Fibroblast of villous mesenchyme (primary cell): ENCODE data around the gene CTNND2. TPM values are rescaled to one million over a fixed set of nuclear protein-coding genes. Genes with fewer than 3 reads are reported as not detected.

ENCODE experiments used
- DNase-seq: peaks from one replicate; pipeline ENCODE4 v3.0.0-alpha.2; 2010; ENCODE audit warnings: low read depth
- H3K4me3 ChIP-seq: 2 replicates; pipeline ENCODE4 v1.5.1; 2011; ENCODE audit warnings: low read depth, mild to moderate bottlenecking, low read length
- total RNA-seq: library from RNA; depleted of rRNA; stranded (reverse); fragments of >200 nt; gene quantifications from 2 replicates; pipeline ENCODE4 v1.2.3, GENCODE V29; 2012
- TF ChIP-seq, protein P1 (sequence below): IDR thresholded peaks from 2 replicates; pipeline ENCODE4 v1.5.1; 2012; ENCODE audit warnings: low read depth, mild to moderate bottlenecking, low read length; ENCODE audit not compliant: insufficient read depth

Gene CTNND2
- total RNA-seq, 1 donor, result not detected

DNA sequence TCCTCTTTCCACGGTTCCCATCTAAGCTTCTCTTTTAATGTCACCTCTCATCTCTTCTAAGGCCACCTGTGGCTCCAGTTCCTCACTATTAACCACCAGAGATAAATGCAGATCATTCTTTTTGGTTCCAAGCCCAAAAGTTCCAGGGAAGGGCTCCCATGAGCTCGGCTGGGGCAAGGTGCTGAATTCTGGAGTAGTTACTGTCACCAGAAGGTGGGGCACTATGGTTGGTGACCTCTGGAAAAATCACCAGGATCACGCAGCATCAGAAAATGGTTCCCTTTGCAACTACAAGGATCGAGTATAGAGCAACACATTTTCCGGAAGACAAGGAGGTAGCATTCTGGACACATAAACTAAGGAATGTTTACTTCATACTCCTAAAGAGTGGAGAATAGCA, 614.5 kb downstream of the CTNND2 start:
- TF ChIP-seq, protein P1, sequence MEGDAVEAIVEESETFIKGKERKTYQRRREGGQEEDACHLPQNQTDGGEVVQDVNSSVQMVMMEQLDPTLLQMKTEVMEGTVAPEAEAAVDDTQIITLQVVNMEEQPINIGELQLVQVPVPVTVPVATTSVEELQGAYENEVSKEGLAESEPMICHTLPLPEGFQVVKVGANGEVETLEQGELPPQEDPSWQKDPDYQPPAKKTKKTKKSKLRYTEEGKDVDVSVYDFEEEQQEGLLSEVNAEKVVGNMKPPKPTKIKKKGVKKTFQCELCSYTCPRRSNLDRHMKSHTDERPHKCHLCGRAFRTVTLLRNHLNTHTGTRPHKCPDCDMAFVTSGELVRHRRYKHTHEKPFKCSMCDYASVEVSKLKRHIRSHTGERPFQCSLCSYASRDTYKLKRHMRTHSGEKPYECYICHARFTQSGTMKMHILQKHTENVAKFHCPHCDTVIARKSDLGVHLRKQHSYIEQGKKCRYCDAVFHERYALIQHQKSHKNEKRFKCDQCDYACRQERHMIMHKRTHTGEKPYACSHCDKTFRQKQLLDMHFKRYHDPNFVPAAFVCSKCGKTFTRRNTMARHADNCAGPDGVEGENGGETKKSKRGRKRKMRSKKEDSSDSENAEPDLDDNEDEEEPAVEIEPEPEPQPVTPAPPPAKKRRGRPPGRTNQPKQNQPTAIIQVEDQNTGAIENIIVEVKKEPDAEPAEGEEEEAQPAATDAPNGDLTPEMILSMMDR, result no peak
- no peak overlapping the region for H3K4me3 ChIP-seq
- no peak for DNase-seq

DNA sequence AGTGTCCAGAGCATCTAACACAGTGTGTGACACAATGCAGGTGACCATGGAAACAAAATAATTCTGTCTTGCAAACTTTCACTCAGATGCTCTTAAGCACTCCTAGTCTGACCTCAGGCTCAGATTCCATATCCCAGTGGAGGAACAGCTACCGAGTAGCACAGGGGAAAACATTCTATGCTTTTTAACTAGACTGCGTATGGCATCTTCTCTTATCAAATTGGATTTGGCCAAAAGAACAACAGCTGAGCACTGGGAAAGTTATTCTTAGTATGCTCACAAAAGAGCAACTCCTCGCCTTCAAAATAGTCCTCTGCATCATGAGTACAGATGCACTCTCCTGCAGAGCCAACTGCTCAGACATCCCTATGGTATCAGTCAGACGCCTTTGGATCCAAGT, 615.0 kb downstream of the CTNND2 start:
- no peak for DNase-seq
- no peak overlapping the region for H3K4me3 ChIP-seq
- TF ChIP-seq, protein P1, result no peak

DNA sequence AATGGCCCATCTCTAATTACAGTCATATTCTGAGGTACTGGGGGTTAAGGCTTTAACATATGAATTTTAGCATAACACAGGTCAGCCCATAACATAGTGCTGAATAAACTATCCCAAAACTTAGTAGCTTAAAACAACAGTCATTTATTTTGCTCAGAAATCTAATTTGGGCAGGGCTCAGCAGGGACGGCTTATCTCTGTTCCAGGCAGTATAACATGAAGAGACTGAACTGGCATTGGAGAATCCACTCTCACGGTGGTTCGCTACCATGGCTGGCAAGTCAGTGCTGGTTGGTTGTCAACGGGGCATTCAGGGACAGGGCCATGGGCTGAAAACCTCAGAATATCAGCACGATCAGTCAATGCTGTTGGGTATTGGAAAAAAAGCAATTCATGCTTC, 622.4 kb downstream of the CTNND2 start:
- DNase-seq, result no peak
- TF ChIP-seq, protein P1, result no peak
- H3K4me3 ChIP-seq, result no peak overlapping the region

DNA sequence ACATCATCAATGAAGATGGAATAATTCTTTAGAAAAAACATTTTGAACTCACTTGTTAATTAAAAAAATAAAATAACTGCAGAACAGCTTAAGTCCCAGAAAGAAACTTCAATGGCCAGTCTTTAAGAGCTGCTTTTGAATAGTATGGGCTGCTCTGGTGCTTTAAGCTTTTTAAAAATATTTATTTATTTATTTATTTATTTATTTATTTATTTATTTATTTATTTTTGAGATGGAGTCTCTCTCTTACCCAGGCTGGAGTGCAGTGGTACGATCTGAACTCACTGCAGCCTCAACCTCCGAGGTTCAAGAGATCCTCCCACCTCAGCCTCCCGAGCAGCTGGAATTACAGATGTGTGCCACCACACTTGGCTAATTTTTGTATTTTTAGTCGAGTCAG, 626.9 kb downstream of the CTNND2 start:
- DNase-seq, result no peak
- no peak overlapping the region for H3K4me3 ChIP-seq
- TF ChIP-seq, protein P1, result no peak

DNA sequence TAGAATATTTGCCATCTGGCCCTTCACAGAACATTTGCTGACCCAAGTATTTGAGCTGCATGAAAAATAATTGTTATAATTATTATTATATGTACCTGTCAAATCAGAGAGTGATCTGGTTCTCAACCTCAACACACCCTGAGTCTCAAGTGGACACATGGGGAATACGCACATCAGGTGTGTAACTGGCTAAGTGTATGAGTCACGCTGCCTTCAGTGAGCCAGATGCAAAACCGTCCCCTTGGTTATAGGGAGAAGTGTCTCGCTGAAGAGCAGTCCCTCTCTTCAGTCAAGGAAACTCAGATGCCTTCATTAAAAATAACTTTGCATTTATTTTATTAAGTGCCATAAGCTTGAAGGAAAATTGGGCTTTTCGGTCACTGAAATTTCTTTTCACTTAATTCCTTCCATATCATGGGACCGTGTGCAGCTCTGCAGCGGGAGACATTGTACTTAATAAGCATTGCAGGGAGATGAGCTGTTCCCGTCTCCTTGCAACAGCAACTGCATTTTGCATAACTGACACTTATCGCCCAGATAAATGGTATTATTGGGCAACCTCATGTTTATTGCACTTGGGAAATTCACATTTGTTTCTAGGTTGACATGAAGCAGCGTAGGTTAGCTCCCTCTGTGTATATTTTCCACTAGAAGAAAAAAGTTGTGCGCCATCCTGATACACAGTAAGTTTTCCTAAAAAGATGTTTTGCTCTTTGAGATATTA, 630.9 kb downstream of the CTNND2 start:
- DNase-seq, result peak; percentile 33
- no peak overlapping the region for H3K4me3 ChIP-seq
- TF ChIP-seq, protein P1, result no peak

DNA sequence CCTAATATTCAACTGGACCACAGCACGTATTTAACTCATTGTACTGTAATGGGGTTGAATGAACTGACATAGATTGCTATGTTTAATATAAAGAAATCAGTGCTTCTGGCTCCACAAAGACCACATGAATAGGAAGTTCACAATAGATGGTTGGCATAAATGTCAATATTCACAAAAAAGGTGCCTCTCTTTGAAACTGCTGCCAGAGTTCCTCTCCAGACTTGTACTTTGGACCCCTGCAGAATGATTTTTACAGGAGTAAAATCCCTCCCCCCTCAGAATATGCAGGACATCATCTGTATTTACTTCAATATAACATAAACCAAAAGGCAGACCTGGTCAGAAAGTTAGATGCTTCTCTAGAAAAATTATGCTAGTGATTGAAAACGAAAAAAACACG, 634.7 kb downstream of the CTNND2 start:
- TF ChIP-seq, protein P1, result no peak
- no peak overlapping the region for H3K4me3 ChIP-seq
- DNase-seq, result no peak

DNA sequence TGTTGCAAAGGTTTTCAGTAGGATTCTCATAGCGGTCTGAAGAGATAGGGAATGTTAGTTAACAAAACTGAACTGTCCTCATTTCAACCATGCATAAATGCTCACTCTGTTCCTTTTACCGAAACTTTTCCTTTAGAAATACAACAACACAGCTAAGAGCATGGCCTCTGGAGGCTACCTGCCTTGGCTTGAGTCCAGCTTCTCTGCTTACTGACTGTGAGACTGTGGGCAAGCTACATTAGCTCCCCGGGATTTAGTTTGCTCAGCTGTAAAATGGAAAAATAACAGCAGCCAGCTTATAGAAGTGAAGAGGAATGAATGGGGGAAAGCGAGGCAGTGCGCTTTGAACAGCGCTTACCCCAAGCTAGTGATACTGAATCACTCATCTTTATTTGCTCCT, 635.4 kb downstream of the CTNND2 start:
- H3K4me3 ChIP-seq, result no peak overlapping the region
- DNase-seq, result no peak
- TF ChIP-seq, protein P1, result no peak
